ENCODE measurements around the gene UNC80. TPM values are rescaled to one million over a fixed set of nuclear protein-coding genes. Genes with fewer than 3 reads are reported as not detected.

The UNC80 gene
- polyA plus RNA-seq, 1 donor (not counting 4 experiments of a cell fraction or from before 2014, with no cell fraction given): 0.13 TPM

GRCh38 chr2:209958016-209958415 lies 186.4 kb downstream of the UNC80 start:
- TF ChIP-seq CTCF (optimal IDR thresholded peaks at IDR 0.05 in 1 of 3, IDR thresholded peaks at IDR 0.05 in 1 of 3, conservative IDR thresholded peaks at IDR 0.05 in 1 of 3; ENCODE audit: extremely low read depth in 1 of 3, insufficient read depth in 2 of 3, low read length in 3 of 3): no peak
- no peak for TF ChIP-seq EZH2 (IDR thresholded peaks at IDR 0.05; ENCODE audit: low read length)
- Histone ChIP-seq H4K20me1 (ENCODE audit: control insufficient read depth, extremely low read depth, insufficient read depth, low read length) (no peaks in the 10 kb centered on the region), H3K9ac (ENCODE audit: control insufficient read depth, extremely low read depth, insufficient read depth, low read length) (no peak overlapping the region), H3K27ac (ENCODE audit: control insufficient read depth, insufficient read depth, low read length) (no peak overlapping the region), H3K9me1 (ENCODE audit: control insufficient read depth, extremely low read depth, insufficient read depth, low read length) (no peaks in the 10 kb centered on the region), H3K4me1 (ENCODE audit: control insufficient read depth, extremely low read depth, insufficient read depth, low read length) (no peaks in the 10 kb centered on the region), H2AFZ (ENCODE audit: control insufficient read depth, low read length) (no peak overlapping the region), H3K27me3 (ENCODE audit: control insufficient read depth, extremely low read depth, insufficient read depth, low read length) (no peaks in the 10 kb centered on the region), H3K9me3 (ENCODE audit: control insufficient read depth, low read depth, low read length) (no peaks in the 10 kb centered on the region), H3K36me3 (ENCODE audit: control insufficient read depth in 2 of 2, extremely low read depth in 1 of 2, insufficient read depth in 2 of 2, low read length in 2 of 2) (no peaks in the 10 kb centered on the region), H3K4me2 (ENCODE audit: control insufficient read depth, extremely low read depth, insufficient read depth, low read depth, low read length) (no peak overlapping the region), H3K79me2 (ENCODE audit: control insufficient read depth, insufficient read depth, low read length) (no peaks in the 10 kb centered on the region), H3K4me3 (ENCODE audit: control insufficient read depth in 2 of 3, extremely low read depth in 1 of 3, insufficient read depth in 2 of 3, low read depth in 1 of 3, low read length in 3 of 3) (no peak overlapping the region)
- dilution Hi-C loops (cut with MboI; ENCODE audit: extremely low pct_ligation_motif_present, low sequenced_read_pairs): no loop called here
- no peak for DNase-seq (ENCODE audit: low read depth, low spot score)
- FAIRE-seq: no peak

- no peak for FAIRE-seq
- no peak for TF ChIP-seq EZH2 (IDR thresholded peaks at IDR 0.05; ENCODE audit: low read length)
- no peak for TF ChIP-seq CTCF (optimal IDR thresholded peaks at IDR 0.05 in 1 of 3, IDR thresholded peaks at IDR 0.05 in 1 of 3, conservative IDR thresholded peaks at IDR 0.05 in 1 of 3; ENCODE audit: extremely low read depth in 1 of 3, insufficient read depth in 2 of 3, low read length in 3 of 3)
- H3K9me3 ChIP-seq (ENCODE audit: control insufficient read depth, low read depth, low read length): no peaks in the 10 kb centered on the region
- DNase-seq (ENCODE audit: low read depth, low spot score): no peak
- H3K9me1 ChIP-seq (ENCODE audit: control insufficient read depth, extremely low read depth, insufficient read depth, low read length): no peaks in the 10 kb centered on the region
- no peak overlapping the region for H2AFZ ChIP-seq (ENCODE audit: control insufficient read depth, low read length)
- no peak overlapping the region for H3K4me2 ChIP-seq (ENCODE audit: control insufficient read depth, extremely low read depth, insufficient read depth, low read depth, low read length)
- no peaks in the 10 kb centered on the region for H3K4me1 ChIP-seq (ENCODE audit: control insufficient read depth, extremely low read depth, insufficient read depth, low read length)
- H3K79me2 ChIP-seq (ENCODE audit: control insufficient read depth, insufficient read depth, low read length): no peaks in the 10 kb centered on the region
- dilution Hi-C loops (cut with MboI; ENCODE audit: extremely low pct_ligation_motif_present, low sequenced_read_pairs): no loop called here
- no peaks in the 10 kb centered on the region for H3K27me3 ChIP-seq (ENCODE audit: control insufficient read depth, extremely low read depth, insufficient read depth, low read length)
- no peak overlapping the region for H3K27ac ChIP-seq (ENCODE audit: control insufficient read depth, insufficient read depth, low read length)
- no peaks in the 10 kb centered on the region for H4K20me1 ChIP-seq (ENCODE audit: control insufficient read depth, extremely low read depth, insufficient read depth, low read length)
- no peak overlapping the region for H3K9ac ChIP-seq (ENCODE audit: control insufficient read depth, extremely low read depth, insufficient read depth, low read length)
- no peak overlapping the region for H3K4me3 ChIP-seq (ENCODE audit: control insufficient read depth in 2 of 3, extremely low read depth in 1 of 3, insufficient read depth in 2 of 3, low read depth in 1 of 3, low read length in 3 of 3)
- H3K36me3 ChIP-seq (ENCODE audit: control insufficient read depth in 2 of 2, extremely low read depth in 1 of 2, insufficient read depth in 2 of 2, low read length in 2 of 2): no peaks in the 10 kb centered on the region
These were observed 188.4 kb downstream of the UNC80 start for GRCh38 chr2:209960045-209960444.

Measured in keratinocyte (primary cell).